Mucosa of descending colon (tissue), 3 donors: ENCODE data around the gene SEMA3B. TPM values are rescaled to one million over a fixed set of nuclear protein-coding genes. Genes with fewer than 3 reads are reported as not detected.
A peak's percentile ranks its signal among the peaks of the same experiment; 100 is the strongest.
"Not testable (repeated sequence)": the region's sequence is repeated elsewhere in the genome, so short reads cannot be mapped to it uniquely, and the experiment has no call there.

Experiments used
- ATAC-seq: fragments of 200-7000 bp; cut with Tn5 transposase; one replicate; pipeline ENCODE4 v1.9.1; 2020; ENCODE audit warnings: mild to moderate bottlenecking, moderate library complexity
- DNase-seq, 3 donors: peaks; one replicate each; pipeline ENCODE4 v3.0.0-alpha.2; 2020
- H3K36me3 ChIP-seq: fragments of 200-600 bp; one replicate; pipeline ENCODE4 v1.8.0; 2021; ENCODE audit warnings: low read depth, mild to moderate bottlenecking
- H3K4me1 ChIP-seq: fragments of 200-600 bp; one replicate; pipeline ENCODE4 v1.8.0; 2021; ENCODE audit warnings: low read depth, mild to moderate bottlenecking
- H3K4me3 ChIP-seq: fragments of 200-600 bp; one replicate; pipeline ENCODE4 v1.8.0; 2021; ENCODE audit warnings: mild to moderate bottlenecking
- H3K9me3 ChIP-seq: fragments of 200-600 bp; one replicate; pipeline ENCODE4 v1.8.0; 2021; ENCODE audit warnings: mild to moderate bottlenecking
- CTCF ChIP-seq: fragments of 200-600 bp; IDR thresholded peaks from one replicate; pipeline ENCODE4 v1.8.0; 2022; ENCODE audit warnings: antibody characterized with exemption, mild to moderate bottlenecking
- intact Hi-C, 2 donors: fragments of 100-400 bp; cut with DNase I in 1 of 2; cut with micrococcal nuclease in 1 of 2; formaldehyde crosslinking; loops; one replicate each; pipeline versions ENCODE4 v1.11.0 to v1.11.1; 2022; cut with DNase I, micrococcal nuclease
- total RNA-seq, 3 donors: library from RNA; stranded (reverse); fragmentation: NEBNext Ultra II Directional in 2 of 3; extraction: Animal tissue kit (Norgen Biotek cat#: 25700) in 2 of 3; gene quantifications; one replicate each; pipeline versions ENCODE4 v1.2.1 to v1.2.4, GENCODE V29; 2021 to 2023
- donor health status: DM: no; HTN: no; CAD: no; lungs with moderate emphysema.
- donor health status: DM: no; HTN: no; CAD: no.
- donor health status: DM: no; HTN: yes; CAD: no.

Gene SEMA3B
- total RNA-seq, 3 donors from 2014 or later: 42.0 to 129 (median 59.2) TPM

- TF ChIP-seq CTCF: no peak
- DNase-seq (no peak), ATAC-seq (no peak)
- H3K36me3 ChIP-seq: peaks cover 2% of the 10 kb centered on the region
- H3K4me3 ChIP-seq: no peak overlapping the region
- peaks cover 20% of the 10 kb centered on the region for H3K4me1 ChIP-seq
- no peaks in the 10 kb centered on the region for H3K9me3 ChIP-seq
- intact Hi-C loops: no loop called here
Observed at GRCh38 chr3:50260942-50261441, 8.0 kb upstream of the SEMA3B start.

GRCh38 chr3:50261505-50261904, 7.4 kb upstream of the SEMA3B start:
- ATAC-seq (no peak), DNase-seq (no peak)
- Histone ChIP-seq H3K4me1 (peaks cover 25% of the 10 kb centered on the region), H3K36me3 (no peaks in the 10 kb centered on the region), H3K4me3 (no peak overlapping the region), H3K9me3 (no peaks in the 10 kb centered on the region)
- intact Hi-C loops: no loop called here
- no peak for TF ChIP-seq CTCF

GRCh38 chr3:50262200-50262599, 6.7 kb upstream of the SEMA3B start:
- H3K4me3 ChIP-seq, H3K9me3 ChIP-seq, H3K36me3 ChIP-seq, DNase-seq, ATAC-seq, intact Hi-C loops: not testable (repeated sequence)
- H3K4me1 ChIP-seq: peaks cover 25% of the 10 kb centered on the region

- H3K4me3 ChIP-seq: no peak overlapping the region
- no peaks in the 10 kb centered on the region for H3K9me3 ChIP-seq
- no peak for TF ChIP-seq CTCF
- ATAC-seq (no peak), DNase-seq (no peak)
- no peaks in the 10 kb centered on the region for H3K36me3 ChIP-seq
- peaks cover 29% of the 10 kb centered on the region for H3K4me1 ChIP-seq
- intact Hi-C loops: no loop called here
Observed at GRCh38 chr3:50262778-50263177, 6.2 kb upstream of the SEMA3B start.

- H3K4me3 ChIP-seq: no peak overlapping the region
- no peaks in the 10 kb centered on the region for H3K36me3 ChIP-seq
- DNase-seq: no peak
- H3K4me1 ChIP-seq: peaks cover 37% of the 10 kb centered on the region
- intact Hi-C loops: no loop called here
- no peaks in the 10 kb centered on the region for H3K9me3 ChIP-seq
- no peak for ATAC-seq
- no peak for TF ChIP-seq CTCF
Observed at GRCh38 chr3:50263478-50264382, 5.2 kb upstream of the SEMA3B start.

- H3K9me3 ChIP-seq: no peaks in the 10 kb centered on the region
- H3K4me1 ChIP-seq: peaks cover 42% of the 10 kb centered on the region
- intact Hi-C loops: no loop called here
- H3K36me3 ChIP-seq: no peaks in the 10 kb centered on the region
- peak in 2 of 3 donors; percentile 69 to 77 for DNase-seq
- no peak for TF ChIP-seq CTCF
- ATAC-seq: no peak
- no peak overlapping the region for H3K4me3 ChIP-seq
Observed at GRCh38 chr3:50264383-50264963, 4.5 kb upstream of the SEMA3B start.
